ENCODE results near the gene NIT2. TPM values are rescaled to one million over a fixed set of nuclear protein-coding genes. Genes with fewer than 3 reads are reported as not detected.

NIT2 gene
- total RNA-seq, 1 donor from 2014 or later = 41.5 TPM

GRCh38 chr3:100364421-100364820, 29.9 kb downstream of the NIT2 start:
- Mint-ChIP-seq H3K4me1 (no peaks in the 10 kb centered on the region), H3K27ac (ENCODE audit: unreplicated experiment) (no peak overlapping the region), H3K4me3 (no peak overlapping the region), H3K36me3 (ENCODE audit: low read depth) (peaks cover 17% of the 10 kb centered on the region), H3K27me3 (ENCODE audit: low read depth) (no peaks in the 10 kb centered on the region), H3K9me3 (peaks cover 3% of the 10 kb centered on the region)
- TF ChIP-seq, protein P1, sequence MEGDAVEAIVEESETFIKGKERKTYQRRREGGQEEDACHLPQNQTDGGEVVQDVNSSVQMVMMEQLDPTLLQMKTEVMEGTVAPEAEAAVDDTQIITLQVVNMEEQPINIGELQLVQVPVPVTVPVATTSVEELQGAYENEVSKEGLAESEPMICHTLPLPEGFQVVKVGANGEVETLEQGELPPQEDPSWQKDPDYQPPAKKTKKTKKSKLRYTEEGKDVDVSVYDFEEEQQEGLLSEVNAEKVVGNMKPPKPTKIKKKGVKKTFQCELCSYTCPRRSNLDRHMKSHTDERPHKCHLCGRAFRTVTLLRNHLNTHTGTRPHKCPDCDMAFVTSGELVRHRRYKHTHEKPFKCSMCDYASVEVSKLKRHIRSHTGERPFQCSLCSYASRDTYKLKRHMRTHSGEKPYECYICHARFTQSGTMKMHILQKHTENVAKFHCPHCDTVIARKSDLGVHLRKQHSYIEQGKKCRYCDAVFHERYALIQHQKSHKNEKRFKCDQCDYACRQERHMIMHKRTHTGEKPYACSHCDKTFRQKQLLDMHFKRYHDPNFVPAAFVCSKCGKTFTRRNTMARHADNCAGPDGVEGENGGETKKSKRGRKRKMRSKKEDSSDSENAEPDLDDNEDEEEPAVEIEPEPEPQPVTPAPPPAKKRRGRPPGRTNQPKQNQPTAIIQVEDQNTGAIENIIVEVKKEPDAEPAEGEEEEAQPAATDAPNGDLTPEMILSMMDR (conservative IDR thresholded peaks at IDR 0.05) = no peak
- DNase-seq (ENCODE audit: low read depth, low spot score) = no peak

- TF ChIP-seq, protein P1 (conservative IDR thresholded peaks at IDR 0.05) = no peak
- Mint-ChIP-seq H3K4me1 (no peaks in the 10 kb centered on the region), H3K4me3 (no peak overlapping the region), H3K27me3 (ENCODE audit: low read depth) (no peaks in the 10 kb centered on the region), H3K36me3 (ENCODE audit: low read depth) (peaks cover 11% of the 10 kb centered on the region), H3K27ac (ENCODE audit: unreplicated experiment) (no peak overlapping the region), H3K9me3 (peaks cover 3% of the 10 kb centered on the region)
- DNase-seq (ENCODE audit: low read depth, low spot score) = no peak
Measured at GRCh38 chr3:100366424-100366823, 31.9 kb downstream of the NIT2 start.

DNA sequence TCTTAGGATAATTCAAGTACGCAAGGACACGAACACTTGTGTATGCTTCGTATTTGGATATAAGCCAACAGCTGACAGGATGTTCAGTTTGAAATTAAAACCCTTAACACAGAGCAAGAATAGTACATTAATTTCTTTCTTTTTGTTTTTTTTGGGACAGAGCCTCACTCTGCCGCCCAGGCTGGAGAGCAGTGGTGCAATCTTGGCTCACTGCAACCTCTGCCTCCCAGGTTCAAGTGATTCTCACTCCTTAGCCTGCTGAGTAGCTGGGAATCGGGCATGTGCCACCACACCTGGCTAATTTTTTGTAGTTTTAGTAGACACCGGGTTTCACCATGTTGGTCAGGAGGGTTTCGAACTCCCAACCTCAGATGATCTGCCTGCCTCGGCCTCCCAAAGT, 33.9 kb downstream of the NIT2 start:
- H3K4me1 Mint-ChIP-seq = no peaks in the 10 kb centered on the region
- no peaks in the 10 kb centered on the region for H3K9me3 Mint-ChIP-seq
- H3K27ac Mint-ChIP-seq (ENCODE audit: unreplicated experiment) = no peak overlapping the region
- no peaks in the 10 kb centered on the region for H3K27me3 Mint-ChIP-seq (ENCODE audit: low read depth)
- no peak for DNase-seq (ENCODE audit: low read depth, low spot score)
- peaks cover 4% of the 10 kb centered on the region for H3K36me3 Mint-ChIP-seq (ENCODE audit: low read depth)
- TF ChIP-seq, protein P1 (conservative IDR thresholded peaks at IDR 0.05) = no peak
- H3K4me3 Mint-ChIP-seq = no peak overlapping the region

- H3K27ac Mint-ChIP-seq (ENCODE audit: unreplicated experiment) = no peak overlapping the region
- H3K36me3 Mint-ChIP-seq (ENCODE audit: low read depth) = no peaks in the 10 kb centered on the region
- DNase-seq (ENCODE audit: low read depth, low spot score) = no peak
- H3K4me3 Mint-ChIP-seq = no peak overlapping the region
- H3K9me3 Mint-ChIP-seq = no peaks in the 10 kb centered on the region
- no peaks in the 10 kb centered on the region for H3K27me3 Mint-ChIP-seq (ENCODE audit: low read depth)
- H3K4me1 Mint-ChIP-seq = no peaks in the 10 kb centered on the region
- TF ChIP-seq, protein P1 (conservative IDR thresholded peaks at IDR 0.05) = no peak
Measured at GRCh38 chr3:100370756-100371155, 36.2 kb downstream of the NIT2 start.

DNA sequence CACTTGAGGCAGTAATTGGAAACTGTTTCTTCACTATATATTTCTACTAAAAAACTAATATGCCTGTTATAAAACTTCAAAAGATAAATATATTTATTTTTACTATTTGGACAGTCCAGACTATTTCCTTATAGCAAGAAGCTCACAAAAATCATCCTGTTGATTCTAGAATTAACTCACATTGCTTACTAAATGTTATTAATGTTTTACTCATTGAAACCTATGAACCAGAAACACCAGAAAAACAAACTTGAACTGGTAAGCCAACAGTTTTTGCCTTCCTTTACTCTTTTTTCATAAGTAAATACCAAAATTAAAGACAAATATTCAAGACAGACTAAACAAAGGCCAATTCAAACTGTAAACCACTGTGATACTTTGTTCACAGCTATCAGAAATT, 40.0 kb downstream of the NIT2 start:
- TF ChIP-seq, protein P1 (conservative IDR thresholded peaks at IDR 0.05) = no peak
- Mint-ChIP-seq H3K36me3 (ENCODE audit: low read depth) (peaks cover 4% of the 10 kb centered on the region), H3K27ac (ENCODE audit: unreplicated experiment) (no peak overlapping the region), H3K4me1 (no peaks in the 10 kb centered on the region), H3K27me3 (ENCODE audit: low read depth) (no peaks in the 10 kb centered on the region), H3K4me3 (no peak overlapping the region), H3K9me3 (no peaks in the 10 kb centered on the region)
- no peak for DNase-seq (ENCODE audit: low read depth, low spot score)

GRCh38 chr3:100376301-100376700, 41.7 kb downstream of the NIT2 start:
- Mint-ChIP-seq H3K27ac (ENCODE audit: unreplicated experiment) (no peak overlapping the region), H3K36me3 (ENCODE audit: low read depth) (peaks cover 10% of the 10 kb centered on the region), H3K27me3 (ENCODE audit: low read depth) (no peaks in the 10 kb centered on the region), H3K9me3 (no peaks in the 10 kb centered on the region), H3K4me1 (no peaks in the 10 kb centered on the region), H3K4me3 (no peak overlapping the region)
- TF ChIP-seq, protein P1 (conservative IDR thresholded peaks at IDR 0.05) = no peak
- DNase-seq (ENCODE audit: low read depth, low spot score) = no peak

All from neural crest cell (in vitro differentiated cells).